Keratinocyte (primary cell): ENCODE results near the gene TOR4A. TPM values are rescaled to one million over a fixed set of nuclear protein-coding genes. Genes with fewer than 3 reads are reported as not detected.

ENCODE experiments used
- DNase-seq: peaks from one replicate; pipeline ENCODE4 v3.0.0-alpha.2; 2011; ENCODE audit warnings: low read depth, missing footprints, low spot score
- FAIRE-seq: peaks from 2 replicates; lab custom pipeline; 2011; peaks lifted over from hg19 to GRCh38; lab: Jason Lieb, UNC
- H2AFZ ChIP-seq: 2 replicates; pipeline ENCODE4 v1.6.0; 2012; ENCODE audit warnings: low read length, control low read depth, inconsistent platforms; ENCODE audit not compliant: control insufficient read depth
- H3K27ac ChIP-seq: 2 replicates; pipeline ENCODE4 v1.5.1; 2011; ENCODE audit warnings: low read length; ENCODE audit not compliant: control insufficient read depth, insufficient read depth
- H3K27me3 ChIP-seq: 3 replicates; pipeline ENCODE4 v1.6.0; 2011; ENCODE audit warnings: low read length; ENCODE audit not compliant: control insufficient read depth, insufficient read depth; ENCODE audit errors: extremely low read depth
- H3K36me3 ChIP-seq, 2 experiments: 2 replicates in 1 of 2; 3 replicates in 1 of 2; pipeline ENCODE4 v1.5.1; 2011; ENCODE audit warnings: low read length in 2 of 2, mild to moderate bottlenecking in 1 of 2; ENCODE audit not compliant: control insufficient read depth in 2 of 2, insufficient read depth in 2 of 2; ENCODE audit errors: extremely low read depth in 1 of 2
- H3K4me1 ChIP-seq: 3 replicates; pipeline ENCODE4 v1.5.1; 2011; ENCODE audit warnings: low read length; ENCODE audit not compliant: control insufficient read depth, insufficient read depth; ENCODE audit errors: extremely low read depth
- H3K4me2 ChIP-seq: 3 replicates; pipeline ENCODE4 v1.6.0; 2011; ENCODE audit warnings: low read depth, low read length; ENCODE audit not compliant: control insufficient read depth, insufficient read depth; ENCODE audit errors: extremely low read depth
- H3K4me3 ChIP-seq, 3 experiments: fragments of 200-600 bp in 1 of 3; sonication (generic) in 1 of 3; 2 replicates in 2 of 3; 3 replicates in 1 of 3; pipeline ENCODE4 v1.5.1; 2011 to 2016; ENCODE audit warnings: low read length in 3 of 3, mild to moderate bottlenecking in 3 of 3, control low read depth in 2 of 3, inconsistent platforms in 1 of 3, low read depth in 1 of 3, mixed read lengths in 1 of 3, mixed run types in 1 of 3, moderate library complexity in 1 of 3; ENCODE audit not compliant: control insufficient read depth in 2 of 3, insufficient read depth in 2 of 3; ENCODE audit errors: extremely low read depth in 1 of 3
- H3K79me2 ChIP-seq: 2 replicates; pipeline ENCODE4 v1.6.0; 2012; ENCODE audit warnings: low read length; ENCODE audit not compliant: control insufficient read depth, insufficient read depth
- H3K9ac ChIP-seq: 3 replicates; pipeline ENCODE4 v1.6.0; 2011; ENCODE audit warnings: low read length; ENCODE audit not compliant: control insufficient read depth, insufficient read depth; ENCODE audit errors: extremely low read depth
- H3K9me1 ChIP-seq: 3 replicates; pipeline ENCODE4 v1.6.0; 2011; ENCODE audit warnings: low read length; ENCODE audit not compliant: control insufficient read depth, insufficient read depth; ENCODE audit errors: extremely low read depth
- H3K9me3 ChIP-seq: 2 replicates; pipeline ENCODE4 v1.5.1; 2012; ENCODE audit warnings: low read depth, low read length; ENCODE audit not compliant: control insufficient read depth
- H4K20me1 ChIP-seq: 3 replicates; pipeline ENCODE4 v1.6.0; 2011; ENCODE audit warnings: low read length; ENCODE audit not compliant: control insufficient read depth, insufficient read depth; ENCODE audit errors: extremely low read depth
- CTCF ChIP-seq, 3 experiments: IDR thresholded peaks in 1 of 3; conservative IDR thresholded peaks in 1 of 3; optimal IDR thresholded peaks in 1 of 3; 2 replicates in 2 of 3; 3 replicates in 1 of 3; pipeline versions ENCODE3 to v1.5.1; 2011; ENCODE audit warnings: low read length in 3 of 3, mild to moderate bottlenecking in 3 of 3, moderate library complexity in 2 of 3, control low read depth in 1 of 3, inconsistent platforms in 1 of 3; ENCODE audit not compliant: insufficient read depth in 2 of 3; ENCODE audit errors: extremely low read depth in 1 of 3
- EZH2 ChIP-seq: IDR thresholded peaks from one replicate; pipeline ENCODE4 v1.6.1; 2012; ENCODE audit warnings: inconsistent platforms, mild to moderate bottlenecking, low read length, moderate library complexity
- dilution Hi-C: fragments of 300-500 bp; cut with MboI; formaldehyde crosslinking; loops from one replicate; pipeline ENCODE4 v1.7.0; 2020; ENCODE audit warnings: low sequenced_read_pairs; ENCODE audit not compliant: extremely low pct_ligation_motif_present
- polyA plus RNA-seq, 5 experiments: library from polyadenylated mRNA; depleted of rRNA in 3 of 5; stranded (reverse) in 3 of 5; stranded (forward) in 1 of 5; unstranded in 1 of 5; fragments of >200 nt; gene quantifications; 1 replicate in 1 of 5; 2 replicates in 3 of 5; 3 replicates in 1 of 5; pipeline versions ENCODE4 v1.2.1 to v1.2.3, GENCODE V29; 2011 to 2012; ENCODE audit warnings: missing spikeins in 2 of 5, low read depth in 1 of 5, low replicate concordance in 1 of 5

Gene TOR4A
- polyA plus RNA-seq, 1 donor (not counting 4 experiments of a cell fraction or from before 2014, with no cell fraction given), result 5.8 TPM

DNA sequence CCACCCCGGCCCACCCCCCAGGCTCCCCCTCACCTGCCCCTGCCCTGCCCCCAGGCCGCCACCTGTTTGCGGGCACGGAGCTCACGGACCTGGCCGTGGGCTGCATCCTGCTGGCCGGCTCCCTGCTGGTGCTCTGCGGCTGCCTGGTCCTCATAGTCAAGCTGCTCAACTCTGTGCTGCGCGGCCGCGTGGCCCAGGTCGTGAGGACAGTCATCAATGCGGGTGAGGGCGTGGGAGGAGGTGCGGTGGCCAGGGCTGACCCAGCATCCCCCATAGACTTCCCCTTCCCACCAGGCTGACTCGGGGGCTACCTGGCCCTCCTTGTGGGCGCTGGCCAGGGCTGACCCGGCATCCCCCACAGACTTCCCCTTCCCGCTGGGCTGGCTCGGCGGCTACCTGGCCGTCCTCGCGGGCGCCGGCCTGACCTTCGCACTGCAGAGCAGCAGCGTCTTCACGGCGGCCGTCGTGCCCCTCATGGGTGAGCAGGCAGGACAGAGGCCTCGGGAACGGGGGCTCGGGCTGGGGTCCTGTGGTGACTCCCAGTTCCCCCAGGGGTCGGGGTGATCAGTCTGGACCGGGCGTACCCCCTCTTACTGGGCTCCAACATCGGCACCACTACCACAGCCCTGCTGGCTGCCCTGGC, 43.4 kb upstream of the TOR4A start:
- peaks cover 4% of the 10 kb centered on the region for H3K79me2 ChIP-seq
- no peaks in the 10 kb centered on the region for H3K4me1 ChIP-seq
- no peaks in the 10 kb centered on the region for H3K9me3 ChIP-seq
- H3K36me3 ChIP-seq, result peaks cover 0 to 6% of the 10 kb centered on the region in 2 experiments
- no peak overlapping the region for H3K9ac ChIP-seq
- peaks cover 13% of the 10 kb centered on the region for H3K27me3 ChIP-seq
- no peak for FAIRE-seq
- no peaks in the 10 kb centered on the region for H4K20me1 ChIP-seq
- TF ChIP-seq EZH2, result no peak
- no peak for TF ChIP-seq CTCF (optimal IDR thresholded peaks at IDR 0.05 in 1 of 3, IDR thresholded peaks at IDR 0.05 in 1 of 3, conservative IDR thresholded peaks at IDR 0.05 in 1 of 3; ENCODE audit: extremely low read depth in 1 of 3, insufficient read depth in 2 of 3, low read length in 3 of 3)
- H3K4me3 ChIP-seq, result no peak overlapping the region
- no peaks in the 10 kb centered on the region for H3K9me1 ChIP-seq
- no peak overlapping the region for H2AFZ ChIP-seq
- no peak overlapping the region for H3K4me2 ChIP-seq
- no peak overlapping the region for H3K27ac ChIP-seq
- dilution Hi-C loops, result no loop called here
- no peak for DNase-seq

DNA sequence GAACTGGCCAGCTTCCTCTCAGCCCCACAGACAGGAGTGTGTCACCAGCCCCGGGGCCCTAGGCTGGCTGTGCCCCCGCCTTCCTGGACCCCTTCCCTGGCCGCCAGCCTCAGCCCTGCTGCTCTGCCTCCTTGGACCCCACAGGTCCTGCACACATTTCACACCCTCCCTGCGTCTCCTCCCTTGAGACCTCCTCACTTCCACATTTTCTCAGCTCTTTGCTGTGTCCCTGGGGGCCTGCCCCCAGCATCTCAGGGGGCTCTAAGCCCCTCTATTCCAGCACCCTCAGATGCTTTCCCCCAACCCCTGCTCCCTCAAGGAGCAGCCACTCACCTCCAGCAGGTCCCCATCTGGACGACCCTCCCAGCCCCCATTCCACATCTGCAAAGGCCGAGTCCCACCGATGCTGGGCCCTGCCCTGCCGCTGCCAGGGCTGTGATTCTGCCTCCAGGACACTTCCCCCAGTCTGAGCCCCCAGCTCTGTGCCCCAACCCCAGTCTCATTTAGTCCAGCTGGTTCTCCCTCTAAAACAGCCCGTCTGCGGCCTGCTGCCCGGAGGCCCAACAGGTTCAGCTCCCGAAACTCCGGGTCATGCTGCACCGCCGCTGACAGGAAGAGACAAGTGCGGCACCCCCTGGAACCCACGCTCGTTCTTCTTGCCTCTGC, 42.6 kb upstream of the TOR4A start:
- DNase-seq, result no peak
- Histone ChIP-seq H3K27ac (no peak overlapping the region), H3K9me1 (no peaks in the 10 kb centered on the region), H3K4me3 (no peak overlapping the region), H2AFZ (no peak overlapping the region), H3K36me3 (peaks cover 0 to 6% of the 10 kb centered on the region in 2 experiments), H4K20me1 (no peaks in the 10 kb centered on the region), H3K27me3 (peaks cover 12% of the 10 kb centered on the region), H3K4me1 (no peaks in the 10 kb centered on the region), H3K4me2 (no peak overlapping the region), H3K9ac (no peak overlapping the region), H3K9me3 (no peaks in the 10 kb centered on the region), H3K79me2 (peaks cover 6% of the 10 kb centered on the region)
- dilution Hi-C loops, result no loop called here
- no peak for FAIRE-seq
- TF ChIP-seq CTCF (optimal IDR thresholded peaks at IDR 0.05 in 1 of 3, IDR thresholded peaks at IDR 0.05 in 1 of 3, conservative IDR thresholded peaks at IDR 0.05 in 1 of 3; ENCODE audit: extremely low read depth in 1 of 3, insufficient read depth in 2 of 3, low read length in 3 of 3) (no peak), EZH2 (no peak)
